K562 (cell line): ENCODE data around the gene POR. TPM values are rescaled to one million over a fixed set of nuclear protein-coding genes. Genes with fewer than 3 reads are reported as not detected.

Experiments used
- AFF4 ChIP-seq: sonication (generic); formaldehyde crosslinking; IDR thresholded peaks from 2 replicates; pipeline ENCODE4 v1.8.0; 2023; ENCODE audit warnings: mild to moderate bottlenecking, missing genetic modification reagents
- FOXK2 ChIP-seq, 2 experiments: fragments of 450-650 bp; IDR thresholded peaks in 1 of 2; conservative IDR thresholded peaks in 1 of 2; 2 replicates each; pipeline ENCODE4 v1.6.1; 2016; ENCODE audit warnings: low read depth in 2 of 2, mild to moderate bottlenecking in 1 of 2
- GTF2A2 ChIP-seq: IDR thresholded peaks from 2 replicates; pipeline ENCODE4 v1.6.1; 2016; ENCODE audit warnings: mild to moderate bottlenecking, missing genetic modification characterization, missing compliant biosample characterization
- HDAC3 ChIP-seq: fragments of 450-650 bp; IDR thresholded peaks from 2 replicates; pipeline ENCODE4 v1.6.1; 2018; ENCODE audit warnings: borderline replicate concordance, mild to moderate bottlenecking, moderate library complexity; ENCODE audit not compliant: partially characterized antibody
- HNRNPLL ChIP-seq: fragments of 200-400 bp; formaldehyde crosslinking; IDR thresholded peaks from 2 replicates; pipeline ENCODE4 v1.6.1; 2017; ENCODE audit warnings: low read length, low read depth, mild to moderate bottlenecking; ENCODE audit not compliant: poor library complexity, severe bottlenecking
- KAT8 ChIP-seq: fragments of 450-650 bp; IDR thresholded peaks from 2 replicates; pipeline ENCODE4 v1.6.1; 2016; ENCODE audit warnings: low read depth, mild to moderate bottlenecking
- RCOR1 ChIP-seq, 2 experiments: IDR thresholded peaks; 2 replicates each; pipeline ENCODE4 v1.6.1; 2012; ENCODE audit warnings: low read depth in 2 of 2, low read length in 2 of 2, borderline replicate concordance in 1 of 2, improper control_type of control experiment in 1 of 2
- RERE ChIP-seq: sonication (generic); formaldehyde crosslinking; IDR thresholded peaks from 2 replicates; pipeline ENCODE4 v1.8.0; 2023; ENCODE audit warnings: missing genetic modification reagents, mild to moderate bottlenecking, borderline replicate concordance
- TFAM ChIP-seq: fragments of 250-450 bp; sonication (Bioruptor Pico); conservative IDR thresholded peaks from 2 replicates; pipeline ENCODE4 v1.5.0; 2021; ENCODE audit warnings: mild to moderate bottlenecking, moderate library complexity
- ZHX1 ChIP-seq: fragments of 150-350 bp; conservative IDR thresholded peaks from 2 replicates; pipeline ENCODE4 v1.6.1; 2014; ENCODE audit warnings: low read length
- ZNF431 ChIP-seq: sonication (generic); formaldehyde crosslinking; IDR thresholded peaks from 2 replicates; pipeline ENCODE4 v1.8.0; 2022; ENCODE audit warnings: mild to moderate bottlenecking, missing genetic modification reagents
- ZNF639 ChIP-seq, 2 experiments: fragments of 200-800 bp in 1 of 2; sonication (Bioruptor generic) in 1 of 2; sonication (generic) in 1 of 2; formaldehyde crosslinking in 1 of 2; IDR thresholded peaks in 1 of 2; conservative IDR thresholded peaks in 1 of 2; 2 replicates each; pipeline versions ENCODE4 v1.5.0 to v1.6.1; 2016 to 2020; ENCODE audit warnings: missing compliant biosample characterization in 1 of 2, missing genetic modification characterization in 1 of 2, missing genetic modification reagents in 1 of 2
- polyA plus RNA-seq, 8 experiments: library from polyadenylated mRNA; depleted of rRNA in 4 of 8; stranded (reverse) in 5 of 8; unstranded in 3 of 8; fragments of >200 nt; fragmentation: Nextera tagmentation in 2 of 8; fragmentation: Illumina TruSeq in 1 of 8; extraction: Ambion mirVana in 2 of 8; extraction: Trizol in 1 of 8; gene quantifications; 2 replicates each; pipeline versions ENCODE4 v1.2.1 to v1.2.3, GENCODE V29; 2011 to 2014; ENCODE audit warnings: inconsistent platforms in 1 of 8, missing spikeins in 1 of 8
- total RNA-seq, 7 experiments: library from RNA; depleted of rRNA in 6 of 7; stranded (reverse); fragments of >200 nt in 6 of 7; fragmentation: Illumina TruSeq in 2 of 7; extraction: Trizol in 2 of 7; gene quantifications; 2 replicates each; pipeline versions ENCODE4 v1.2.1 to v1.2.3, GENCODE V29; 2011 to 2021; ENCODE audit warnings: low replicate concordance in 1 of 7

The POR gene
- total and polyA plus RNA-seq, 9 of the 15 experiments (the other 6 are each of a cell fraction or from before 2014, with no cell fraction given), result 4.7 to 142 (median 40.8) TPM

GRCh38 chr7:76016191-76016947 is 101.4 kb downstream of the POR start (continued):
- TF ChIP-seq ZHX1 (no peak), RERE (CRISPR knock-in tag) (no peak), HDAC3 (no peak), RCOR1 (IDR thresholded peaks at IDR 0.05; ENCODE audit: borderline replicate concordance in 1 of 2, low read depth in 2 of 2, low read length in 2 of 2) (no peak), ZNF431 (CRISPR knock-in tag) (no peak), ZNF639 (CRISPR knock-in tag; conservative IDR thresholded peaks at IDR 0.05 in 1 of 2, IDR thresholded peaks at IDR 0.05 in 1 of 2) (no peak), FOXK2 (conservative IDR thresholded peaks at IDR 0.05 in 1 of 2, IDR thresholded peaks at IDR 0.05 in 1 of 2; ENCODE audit: low read depth in 2 of 2) (no peak), KAT8 (no peak), GTF2A2 (tag) (no peak), AFF4 (CRISPR knock-in tag) (no peak), TFAM (CRISPR knock-in tag) (no peak), HNRNPLL (no peak)
